A549 (cell line): ENCODE measurements around the gene KIAA1755. TPM values are rescaled to one million over a fixed set of nuclear protein-coding genes. Genes with fewer than 3 reads are reported as not detected.

Experiments used
- ATAC-seq, 2 experiments: fragments of 200-7000 bp in 1 of 2; fragments of >200 bp in 1 of 2; cut with Nextera tagmentation in 1 of 2; cut with Tn5 transposase in 1 of 2; 3 replicates each; pipeline versions ENCODE4 v1.8.0 to v1.9.1; 2018 to 2020; ENCODE audit warnings: mild to moderate bottlenecking in 1 of 2, moderate library complexity in 1 of 2
- CTCF ChIA-PET: fragments of 300-600 bp; sonication (Branson Sonifier 250); formaldehyde crosslinking; extraction: SDS; loops from one replicate; lab custom pipeline; 2021; ENCODE audit warnings: antibody characterized with exemption, inconsistent platforms; lab: Yijun Ruan, JAX
- POLR2A ChIA-PET: fragments of 350-600 bp; formaldehyde crosslinking; extraction: SDS; loops from one replicate; lab custom pipeline; 2021; ENCODE audit warnings: antibody characterized with exemption, inconsistent platforms; lab: Yijun Ruan, JAX
- DNase-seq, 2 experiments: peaks; one replicate each; pipeline versions ENCODE4 v3.0.0 to v3.0.0-alpha.2; 2011 to 2016; ENCODE audit warnings: low read depth in 1 of 2, low spot score in 1 of 2
- FAIRE-seq: peaks from 2 replicates; lab custom pipeline; 2011; peaks lifted over from hg19 to GRCh38; lab: Jason Lieb, UNC
- H3K27ac ChIP-seq, 2 experiments: fragments of >200 bp; sonication (Bioruptor Twin); formaldehyde crosslinking; 3 replicates each; pipeline ENCODE4 v1.5.1; 2016 to 2017
- H3K4me1 ChIP-seq: fragments of >200 bp; sonication (Bioruptor Twin); formaldehyde crosslinking; 3 replicates; pipeline ENCODE4 v1.6.1; 2016
- H3K4me2 ChIP-seq: fragments of >200 bp; sonication (Bioruptor Twin); formaldehyde crosslinking; 3 replicates; pipeline ENCODE4 v1.6.1; 2016
- H3K4me3 ChIP-seq: fragments of >200 bp; sonication (Bioruptor Twin); formaldehyde crosslinking; 3 replicates; pipeline ENCODE4 v1.5.1; 2016
- H3K9me3 ChIP-seq: fragments of >200 bp; sonication (Bioruptor Twin); formaldehyde crosslinking; 3 replicates; pipeline ENCODE4 v1.6.1; 2016
- BHLHE40 ChIP-seq: IDR thresholded peaks from 2 replicates; pipeline ENCODE4 v1.6.1; 2012; ENCODE audit warnings: low read depth, low read length, inconsistent platforms
- CHD2 ChIP-seq: fragments of 150-350 bp; IDR thresholded peaks from 2 replicates; pipeline ENCODE4 v1.6.1; 2014; ENCODE audit warnings: low read length; ENCODE audit not compliant: partially characterized antibody
- EHF ChIP-seq: fragments of 250-450 bp; sonication (Bioruptor Pico); IDR thresholded peaks from 2 replicates; pipeline ENCODE4 v1.5.0; 2020; ENCODE audit warnings: mild to moderate bottlenecking
- EP300 ChIP-seq, 2 experiments: fragments of >200 bp; sonication (Bioruptor Twin); formaldehyde crosslinking; IDR thresholded peaks; 2 replicates in 1 of 2; 3 replicates in 1 of 2; pipeline ENCODE4 v1.6.1; 2016 to 2017
- FOSB ChIP-seq: fragments of 250-450 bp; sonication (Bioruptor Pico); IDR thresholded peaks from 2 replicates; pipeline ENCODE4 v1.5.0; 2020; ENCODE audit warnings: mild to moderate bottlenecking, moderate library complexity
- FOSL2 ChIP-seq, 2 experiments: fragments of 450-650 bp in 1 of 2; fragments of >200 bp in 1 of 2; sonication (Bioruptor Twin) in 1 of 2; formaldehyde crosslinking; IDR thresholded peaks; 2 replicates each; pipeline versions ENCODE4 v1.5.0 to v1.6.1; 2016 to 2020; ENCODE audit warnings: mild to moderate bottlenecking in 1 of 2, moderate library complexity in 1 of 2
- GATA3 ChIP-seq: IDR thresholded peaks from 2 replicates; pipeline ENCODE4 v1.6.1; 2012; ENCODE audit warnings: borderline replicate concordance
- HOXB13 ChIP-seq: fragments of 250-450 bp; sonication (Bioruptor Pico); IDR thresholded peaks from 2 replicates; pipeline ENCODE4 v1.5.0; 2020; ENCODE audit warnings: low read depth, mild to moderate bottlenecking, moderate library complexity
- MAZ ChIP-seq: fragments of 150-350 bp; IDR thresholded peaks from 2 replicates; pipeline ENCODE4 v1.6.1; 2014; ENCODE audit warnings: antibody characterized with exemption, low read depth, low read length, borderline replicate concordance
- POLR2A ChIP-seq: IDR thresholded peaks from 2 replicates; pipeline ENCODE4 v1.6.1; 2012; ENCODE audit warnings: mild to moderate bottlenecking, low read length
- RAD21 ChIP-seq, 2 experiments: fragments of >200 bp in 1 of 2; sonication (Bioruptor Twin) in 1 of 2; formaldehyde crosslinking in 1 of 2; IDR thresholded peaks in 1 of 2; conservative IDR thresholded peaks in 1 of 2; 2 replicates in 1 of 2; 3 replicates in 1 of 2; pipeline ENCODE4 v1.6.1; 2012 to 2018; ENCODE audit warnings: inconsistent platforms in 1 of 2
- RARB ChIP-seq: fragments of 250-450 bp; sonication (Bioruptor Pico); IDR thresholded peaks from 2 replicates; pipeline ENCODE4 v1.8.0; 2021; ENCODE audit warnings: mild to moderate bottlenecking, moderate library complexity
- RNF2 ChIP-seq: fragments of 200-600 bp; sonication (generic); IDR thresholded peaks from 2 replicates; pipeline ENCODE4 v1.6.1; 2016; ENCODE audit warnings: low read depth, mild to moderate bottlenecking, antibody characterized with exemption, moderate library complexity, borderline replicate concordance
- ZNF302 ChIP-seq: fragments of 250-450 bp; sonication (Bioruptor Pico); IDR thresholded peaks from 2 replicates; pipeline ENCODE4 v1.9.0; 2021; ENCODE audit warnings: inconsistent platforms, mild to moderate bottlenecking, moderate library complexity
- WGBS: methylation state at CpG from one replicate; pipeline ENCODE4 v1.1.6; 2017; ENCODE audit errors: missing lambda C conversion rate; 5-methylcytosine and 5-hydroxymethylcytosine counted together
- polyA plus RNA-seq, 4 experiments: library from polyadenylated mRNA; depleted of rRNA in 3 of 4; stranded (reverse); fragments of >200 nt; fragmentation: RNase III in 1 of 4; extraction: RNeasy Plus Mini Kit Qiagen cat#74134 plus additional on column Dnase treatment in 1 of 4; gene quantifications; 2 replicates in 3 of 4; 3 replicates in 1 of 4; pipeline ENCODE4 v1.2.3, GENCODE V29; 2011 to 2017
- TF ChIP-seq, protein P1 (sequence below): fragments of 450-650 bp; IDR thresholded peaks from 2 replicates; pipeline ENCODE4 v1.6.1; 2014; ENCODE audit warnings: antibody characterized with exemption
- TF ChIP-seq, protein P2 (sequence below): fragments of 200-600 bp; sonication (generic); IDR thresholded peaks from 2 replicates; pipeline ENCODE4 v1.6.1; 2016; ENCODE audit warnings: antibody characterized with exemption, mild to moderate bottlenecking, moderate library complexity
- TF ChIP-seq, protein P3 (sequence below): IDR thresholded peaks from 2 replicates; pipeline ENCODE4 v1.6.1; 2012
- TF ChIP-seq, protein P4 (sequence below): fragments of >200 bp; sonication (Bioruptor Twin); formaldehyde crosslinking; IDR thresholded peaks from 3 replicates; pipeline ENCODE4 v1.6.1; 2016

KIAA1755 gene
- polyA plus RNA-seq, 2 of the 4 experiments (the other 2 are of a cell fraction) = 0.04 to 0.21 TPM

DNA sequence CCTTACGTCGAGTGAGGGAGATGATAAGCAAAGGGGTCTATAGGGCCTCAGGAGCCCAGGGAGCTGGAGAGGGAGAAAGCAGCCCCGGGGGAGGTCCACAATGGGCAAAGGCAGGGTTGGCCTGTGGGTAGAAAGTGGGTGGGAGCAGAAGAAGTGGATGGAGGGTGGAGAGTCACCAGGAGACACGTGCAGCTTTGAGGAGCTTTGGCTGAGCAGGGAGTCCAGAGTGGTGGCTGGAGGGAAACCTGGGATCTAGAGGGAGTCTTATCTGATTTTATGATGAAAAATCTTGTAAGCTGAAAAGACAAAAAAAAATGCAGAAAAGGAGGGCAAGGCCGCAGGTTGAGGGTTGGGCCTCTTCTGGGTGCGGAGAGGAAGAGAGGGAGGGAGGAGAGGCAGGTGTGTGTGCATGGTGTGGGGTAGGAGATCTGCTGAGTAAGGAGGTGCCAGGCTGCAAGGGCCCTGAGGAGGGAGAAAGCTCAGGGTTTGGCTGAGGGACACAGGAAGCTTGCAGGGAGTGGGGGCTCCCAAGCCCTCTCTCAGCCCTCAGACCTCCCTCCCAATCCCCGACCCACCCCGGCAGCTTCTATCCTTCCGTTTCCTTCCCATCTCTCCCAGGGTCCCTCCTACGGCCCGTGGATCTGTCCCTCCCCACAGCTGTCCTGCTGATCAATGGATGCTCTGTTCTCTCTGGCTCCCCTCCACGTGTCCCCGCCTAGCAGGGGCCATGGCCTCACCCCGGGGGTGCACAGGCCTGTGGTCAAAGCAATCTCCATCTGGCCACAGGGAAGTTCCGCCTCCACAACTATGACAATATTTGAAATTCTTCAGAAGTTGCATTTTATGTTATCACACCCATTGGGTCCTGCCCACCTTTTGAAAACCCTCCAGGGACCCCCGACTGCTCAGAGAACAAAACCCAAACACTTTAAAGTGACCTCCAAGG is 26.3 kb upstream of the KIAA1755 start:
- H3K4me3 ChIP-seq = no peak overlapping the region
- ChIA-PET POLR2A (no interaction called here), CTCF (interaction anchor here (0.9 to 1.4 kb wide), 4 partner anchors 15 to 86 kb away, joined by 3 to 4 read pairs (median 3); no protein-coding TSS in a partner anchor)
- ATAC-seq (no peak), FAIRE-seq (no peak), DNase-seq (no peak)
- WGBS = 55% methylated on average over 16 of the region's 16 CpGs
- no peak overlapping the region for H3K4me2 ChIP-seq
- H3K4me1 ChIP-seq = no peaks in the 10 kb centered on the region
- peak overlapping the region in 1 of 2 experiments; percentile 15; a peak in 1 of 6 replicates for H3K27ac ChIP-seq
- TF ChIP-seq HOXB13 (CRISPR knock-in tag) = no peak
- no peak for TF ChIP-seq RARB (CRISPR knock-in tag)
- TF ChIP-seq, protein P1, sequence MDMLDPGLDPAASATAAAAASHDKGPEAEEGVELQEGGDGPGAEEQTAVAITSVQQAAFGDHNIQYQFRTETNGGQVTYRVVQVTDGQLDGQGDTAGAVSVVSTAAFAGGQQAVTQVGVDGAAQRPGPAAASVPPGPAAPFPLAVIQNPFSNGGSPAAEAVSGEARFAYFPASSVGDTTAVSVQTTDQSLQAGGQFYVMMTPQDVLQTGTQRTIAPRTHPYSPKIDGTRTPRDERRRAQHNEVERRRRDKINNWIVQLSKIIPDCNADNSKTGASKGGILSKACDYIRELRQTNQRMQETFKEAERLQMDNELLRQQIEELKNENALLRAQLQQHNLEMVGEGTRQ = no peak
- no peak for TF ChIP-seq FOSL2 (IDR thresholded peaks at IDR 0.05)
- TF ChIP-seq FOSL2 (CRISPR knock-in tag; IDR thresholded peaks at IDR 0.05) = no peak
- TF ChIP-seq, protein P2, sequence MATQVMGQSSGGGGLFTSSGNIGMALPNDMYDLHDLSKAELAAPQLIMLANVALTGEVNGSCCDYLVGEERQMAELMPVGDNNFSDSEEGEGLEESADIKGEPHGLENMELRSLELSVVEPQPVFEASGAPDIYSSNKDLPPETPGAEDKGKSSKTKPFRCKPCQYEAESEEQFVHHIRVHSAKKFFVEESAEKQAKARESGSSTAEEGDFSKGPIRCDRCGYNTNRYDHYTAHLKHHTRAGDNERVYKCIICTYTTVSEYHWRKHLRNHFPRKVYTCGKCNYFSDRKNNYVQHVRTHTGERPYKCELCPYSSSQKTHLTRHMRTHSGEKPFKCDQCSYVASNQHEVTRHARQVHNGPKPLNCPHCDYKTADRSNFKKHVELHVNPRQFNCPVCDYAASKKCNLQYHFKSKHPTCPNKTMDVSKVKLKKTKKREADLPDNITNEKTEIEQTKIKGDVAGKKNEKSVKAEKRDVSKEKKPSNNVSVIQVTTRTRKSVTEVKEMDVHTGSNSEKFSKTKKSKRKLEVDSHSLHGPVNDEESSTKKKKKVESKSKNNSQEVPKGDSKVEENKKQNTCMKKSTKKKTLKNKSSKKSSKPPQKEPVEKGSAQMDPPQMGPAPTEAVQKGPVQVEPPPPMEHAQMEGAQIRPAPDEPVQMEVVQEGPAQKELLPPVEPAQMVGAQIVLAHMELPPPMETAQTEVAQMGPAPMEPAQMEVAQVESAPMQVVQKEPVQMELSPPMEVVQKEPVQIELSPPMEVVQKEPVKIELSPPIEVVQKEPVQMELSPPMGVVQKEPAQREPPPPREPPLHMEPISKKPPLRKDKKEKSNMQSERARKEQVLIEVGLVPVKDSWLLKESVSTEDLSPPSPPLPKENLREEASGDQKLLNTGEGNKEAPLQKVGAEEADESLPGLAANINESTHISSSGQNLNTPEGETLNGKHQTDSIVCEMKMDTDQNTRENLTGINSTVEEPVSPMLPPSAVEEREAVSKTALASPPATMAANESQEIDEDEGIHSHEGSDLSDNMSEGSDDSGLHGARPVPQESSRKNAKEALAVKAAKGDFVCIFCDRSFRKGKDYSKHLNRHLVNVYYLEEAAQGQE = no peak
- no peak for TF ChIP-seq POLR2A
- no peak for TF ChIP-seq RAD21 (conservative IDR thresholded peaks at IDR 0.05 in 1 of 2, IDR thresholded peaks at IDR 0.05 in 1 of 2)
- no peak for TF ChIP-seq EP300 (IDR thresholded peaks at IDR 0.05)
- TF ChIP-seq MAZ = no peak
- TF ChIP-seq RNF2 = no peak
- TF ChIP-seq, protein P3, sequence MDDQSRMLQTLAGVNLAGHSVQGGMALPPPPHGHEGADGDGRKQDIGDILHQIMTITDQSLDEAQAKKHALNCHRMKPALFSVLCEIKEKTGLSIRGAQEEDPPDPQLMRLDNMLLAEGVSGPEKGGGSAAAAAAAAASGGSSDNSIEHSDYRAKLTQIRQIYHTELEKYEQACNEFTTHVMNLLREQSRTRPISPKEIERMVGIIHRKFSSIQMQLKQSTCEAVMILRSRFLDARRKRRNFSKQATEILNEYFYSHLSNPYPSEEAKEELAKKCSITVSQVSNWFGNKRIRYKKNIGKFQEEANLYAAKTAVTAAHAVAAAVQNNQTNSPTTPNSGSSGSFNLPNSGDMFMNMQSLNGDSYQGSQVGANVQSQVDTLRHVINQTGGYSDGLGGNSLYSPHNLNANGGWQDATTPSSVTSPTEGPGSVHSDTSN = no peak
- no peak for TF ChIP-seq FOSB (CRISPR knock-in tag)
- no peak for TF ChIP-seq EHF
- TF ChIP-seq, protein P4, sequence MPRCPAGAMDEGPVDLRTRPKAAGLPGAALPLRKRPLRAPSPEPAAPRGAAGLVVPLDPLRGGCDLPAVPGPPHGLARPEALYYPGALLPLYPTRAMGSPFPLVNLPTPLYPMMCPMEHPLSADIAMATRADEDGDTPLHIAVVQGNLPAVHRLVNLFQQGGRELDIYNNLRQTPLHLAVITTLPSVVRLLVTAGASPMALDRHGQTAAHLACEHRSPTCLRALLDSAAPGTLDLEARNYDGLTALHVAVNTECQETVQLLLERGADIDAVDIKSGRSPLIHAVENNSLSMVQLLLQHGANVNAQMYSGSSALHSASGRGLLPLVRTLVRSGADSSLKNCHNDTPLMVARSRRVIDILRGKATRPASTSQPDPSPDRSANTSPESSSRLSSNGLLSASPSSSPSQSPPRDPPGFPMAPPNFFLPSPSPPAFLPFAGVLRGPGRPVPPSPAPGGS = no peak
- TF ChIP-seq ZNF302 = no peak
- no peak for TF ChIP-seq CHD2
- no peak for TF ChIP-seq GATA3
- no peak for TF ChIP-seq BHLHE40
- H3K9me3 ChIP-seq = no peaks in the 10 kb centered on the region
